GM19455 (cell line): ENCODE results near the gene SIRPA.

Source experiments
- ATAC-seq: cut with Tn5 transposase; IDR thresholded peaks from one replicate; pipeline ENCODE4 v1.9.1; 2021; ENCODE audit not compliant: unreplicated experiment

Gene SIRPA

DNA sequence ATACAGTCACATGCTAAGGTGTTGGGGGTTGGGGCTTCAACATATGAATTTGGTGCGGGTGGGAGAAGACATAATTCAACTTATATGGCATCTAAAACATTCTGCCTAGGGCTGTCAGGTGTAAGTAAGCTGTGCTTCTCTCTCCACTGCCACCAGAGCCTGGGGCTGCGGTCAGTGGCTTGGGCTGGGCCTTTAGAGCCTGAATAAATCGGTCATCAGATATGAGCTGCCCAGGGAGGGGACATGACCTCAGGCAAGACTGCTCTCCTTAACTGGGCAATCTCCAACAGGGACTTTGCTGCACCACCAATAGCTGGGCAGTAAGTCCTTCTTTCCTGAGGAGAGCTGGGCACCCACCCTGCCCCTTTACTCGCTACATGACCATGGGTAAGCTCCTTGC is 24.9 kb upstream of the SIRPA start:
- ATAC-seq, result no peak

DNA sequence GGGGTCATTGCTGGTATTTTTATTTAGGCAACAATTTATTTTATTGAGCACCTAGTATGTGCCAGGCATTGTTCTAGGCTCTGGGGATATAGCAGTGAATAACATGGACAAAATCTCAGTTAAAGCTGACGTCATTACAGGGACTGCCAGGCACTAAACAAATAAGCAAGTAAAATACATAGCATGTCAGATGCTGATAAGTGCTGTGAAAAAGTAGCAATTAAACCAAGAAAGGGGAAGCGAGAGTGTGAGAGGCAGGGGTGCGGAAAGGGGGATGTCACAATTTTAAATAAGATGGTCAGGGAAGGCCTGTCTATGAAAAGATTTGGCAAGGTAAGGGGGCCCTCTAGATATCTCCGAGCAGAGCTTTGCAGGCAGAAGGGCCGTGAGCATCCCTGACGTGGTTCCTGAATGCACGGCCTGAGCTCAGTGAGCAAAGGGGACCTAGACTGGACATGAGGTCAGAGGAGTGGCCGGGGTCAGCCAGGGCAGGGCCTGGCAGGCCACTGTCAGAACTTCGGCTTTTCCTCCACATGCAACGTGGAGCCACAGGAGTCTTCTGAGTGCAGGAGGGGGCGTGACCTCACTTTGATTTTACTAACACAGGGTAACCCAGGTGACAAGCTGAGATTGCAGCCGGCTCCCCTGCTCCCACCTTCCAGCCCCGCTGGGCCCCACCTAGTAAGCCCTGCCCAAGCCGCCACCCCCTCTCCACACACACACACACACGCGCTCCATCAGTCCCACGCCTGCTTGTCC is 24.2 kb upstream of the SIRPA start:
- peak; percentile 67 for ATAC-seq

DNA sequence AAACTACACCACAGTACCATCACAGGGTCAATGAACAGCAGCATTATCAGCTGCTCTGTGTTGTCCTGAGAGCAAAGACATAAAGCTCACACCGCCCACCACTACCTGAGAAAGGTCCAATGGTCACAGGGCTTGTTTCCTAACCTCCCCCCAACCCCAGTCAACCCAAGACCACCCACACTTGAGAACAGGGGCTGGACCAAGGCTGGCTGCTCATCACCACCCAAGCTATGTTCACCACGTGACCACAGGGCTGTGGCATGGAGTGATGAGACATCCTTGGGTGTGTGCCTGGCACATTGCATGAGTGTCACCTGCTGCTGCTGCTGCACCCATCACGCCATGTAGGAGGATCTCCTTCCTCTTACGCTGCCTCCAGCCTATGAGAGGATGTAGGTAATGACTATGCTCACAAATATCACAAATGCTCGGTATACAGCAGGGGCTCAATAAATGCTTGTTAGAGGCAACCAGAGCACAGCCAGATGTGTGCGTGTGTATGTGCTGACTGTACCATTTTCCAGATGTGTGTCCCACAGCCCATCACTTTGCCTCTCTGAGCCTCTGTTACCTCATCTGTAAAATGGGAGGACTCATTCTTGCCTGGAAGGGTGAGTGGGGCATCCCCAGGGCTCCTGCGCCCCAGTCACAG is 23.3 kb upstream of the SIRPA start:
- no peak for ATAC-seq

DNA sequence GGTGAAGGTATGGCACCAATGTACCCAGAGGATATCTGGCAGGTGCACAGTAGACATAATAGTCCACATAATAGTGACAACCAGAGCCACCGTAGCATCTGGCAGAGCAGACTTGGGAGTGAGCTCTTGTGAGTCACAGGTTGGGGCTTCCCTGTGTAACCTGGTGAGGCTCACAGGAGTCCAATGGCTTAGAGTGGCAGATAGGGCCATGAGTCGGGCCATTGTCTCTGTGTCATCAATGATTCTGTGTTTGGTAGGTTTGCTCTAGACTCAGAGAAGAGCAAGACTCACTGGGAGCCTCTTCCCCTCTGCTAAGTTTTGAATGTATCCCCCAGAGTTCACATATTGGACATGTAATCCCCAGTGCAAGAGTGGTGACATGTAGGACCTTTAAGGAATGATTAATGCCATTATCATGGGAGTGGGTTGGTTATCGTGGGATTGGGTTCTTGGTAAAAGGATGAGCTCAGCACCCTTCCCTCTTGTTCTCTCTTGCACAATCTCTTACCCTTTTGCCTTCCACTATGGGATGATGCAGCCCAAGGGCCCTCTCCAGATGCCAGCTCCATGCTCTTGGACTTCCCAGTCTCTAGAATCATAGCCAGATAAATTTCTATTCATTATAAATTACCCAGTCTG is 22.6 kb upstream of the SIRPA start:
- ATAC-seq, result no peak

DNA sequence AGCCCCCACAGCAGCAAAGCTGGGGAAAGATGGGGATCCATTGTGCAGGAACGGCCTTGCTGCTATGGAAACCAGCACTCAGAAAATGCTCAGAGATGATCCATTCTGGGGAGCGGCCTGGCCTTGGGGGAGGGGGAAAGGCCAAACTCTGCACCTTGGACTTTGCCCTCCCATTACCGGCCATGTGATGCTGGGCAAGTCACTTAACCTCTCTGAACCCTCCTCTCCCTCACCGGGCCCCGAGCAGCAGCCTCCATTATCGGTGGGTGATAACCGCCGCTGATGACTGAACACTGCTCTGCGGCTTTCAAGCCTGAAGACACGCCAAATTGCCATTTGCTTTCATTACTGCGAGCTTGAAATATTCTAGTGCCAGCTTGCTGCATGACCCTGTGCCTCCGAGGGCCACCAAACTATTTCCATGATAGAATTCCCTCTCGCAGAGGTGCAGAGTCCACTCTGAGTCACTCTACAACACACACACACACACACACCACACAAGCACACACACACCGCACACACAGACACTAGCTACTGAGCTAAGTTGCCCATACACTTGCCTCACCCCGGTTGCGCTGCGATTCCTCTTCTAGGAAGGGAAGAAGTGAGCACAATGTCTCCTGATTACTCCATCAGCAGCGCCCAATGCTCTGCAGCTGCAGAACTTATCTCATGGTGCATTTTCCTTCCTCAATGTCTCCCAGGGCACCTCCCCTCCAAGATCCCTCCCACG is 20.6 kb upstream of the SIRPA start:
- no peak for ATAC-seq

DNA sequence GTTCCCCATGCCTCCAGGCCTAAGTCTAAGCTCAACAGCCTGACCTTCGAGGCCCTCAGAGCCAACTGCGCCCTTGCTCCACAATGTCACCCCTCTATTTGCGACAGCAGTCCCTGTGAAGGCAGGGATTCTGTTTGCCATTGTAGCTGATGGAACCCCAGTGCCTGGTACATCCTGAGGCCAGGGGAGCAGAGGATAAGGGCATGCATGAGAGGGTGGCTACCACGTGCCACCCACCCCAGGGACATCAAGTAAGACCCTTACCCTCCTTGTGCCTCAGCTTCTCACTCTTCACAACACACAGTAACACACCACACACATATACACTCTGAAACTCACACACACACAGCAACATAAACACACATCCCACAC is 20.0 kb upstream of the SIRPA start:
- ATAC-seq, result no peak

DNA sequence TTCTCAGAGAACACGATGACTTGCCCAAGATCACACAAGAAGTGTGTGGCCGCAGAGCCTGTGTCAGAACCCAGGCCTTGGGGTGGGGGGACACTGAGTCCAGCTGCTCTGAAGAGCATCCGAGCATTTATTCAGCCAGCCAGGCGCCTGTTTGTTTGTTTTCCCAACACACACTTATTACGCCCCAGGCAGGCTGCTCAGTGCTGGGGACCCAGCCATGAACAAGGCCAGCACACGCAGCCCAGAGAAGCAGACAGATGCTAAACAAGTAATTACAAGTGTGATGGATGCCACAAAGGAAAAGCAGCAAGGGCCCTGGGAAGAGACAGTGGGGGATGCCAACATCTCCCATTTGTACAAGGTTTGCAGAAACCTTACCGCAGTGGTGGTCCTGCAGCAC is 19.4 kb upstream of the SIRPA start:
- no peak for ATAC-seq

DNA sequence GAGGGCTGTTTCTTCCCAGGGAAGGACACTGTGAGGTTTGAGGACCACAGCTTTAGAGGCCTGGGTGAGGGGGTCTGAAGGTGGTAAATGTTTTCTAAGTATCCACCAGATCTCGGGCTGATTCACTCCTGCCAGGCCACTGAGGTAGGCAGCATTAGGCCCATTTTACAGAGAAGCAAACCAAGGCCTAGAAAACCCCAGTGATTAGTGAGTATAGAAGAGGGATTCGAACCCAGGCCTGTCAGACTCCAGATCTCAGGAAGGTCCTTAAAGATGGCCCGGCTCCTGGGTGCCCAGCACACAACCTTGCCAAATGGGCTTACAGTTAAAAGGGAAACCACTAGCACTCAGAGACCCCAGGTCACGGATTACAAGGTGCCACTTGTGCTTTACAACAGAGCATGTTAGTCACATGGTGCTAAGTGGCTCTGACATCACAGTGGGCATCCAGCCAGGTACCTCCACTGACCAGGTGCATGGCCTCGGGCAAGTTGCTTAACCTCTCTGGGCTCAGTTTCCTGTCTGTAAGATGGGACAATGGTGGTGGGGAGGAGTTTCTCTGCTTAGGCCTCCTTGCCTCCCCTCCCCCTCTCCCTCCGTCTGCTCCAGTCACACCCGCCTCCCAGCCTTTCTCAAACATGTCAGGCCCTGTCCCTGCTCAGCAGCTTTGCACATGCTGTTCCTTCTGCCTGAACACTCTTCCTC is 18.8 kb upstream of the SIRPA start:
- ATAC-seq, result no peak

DNA sequence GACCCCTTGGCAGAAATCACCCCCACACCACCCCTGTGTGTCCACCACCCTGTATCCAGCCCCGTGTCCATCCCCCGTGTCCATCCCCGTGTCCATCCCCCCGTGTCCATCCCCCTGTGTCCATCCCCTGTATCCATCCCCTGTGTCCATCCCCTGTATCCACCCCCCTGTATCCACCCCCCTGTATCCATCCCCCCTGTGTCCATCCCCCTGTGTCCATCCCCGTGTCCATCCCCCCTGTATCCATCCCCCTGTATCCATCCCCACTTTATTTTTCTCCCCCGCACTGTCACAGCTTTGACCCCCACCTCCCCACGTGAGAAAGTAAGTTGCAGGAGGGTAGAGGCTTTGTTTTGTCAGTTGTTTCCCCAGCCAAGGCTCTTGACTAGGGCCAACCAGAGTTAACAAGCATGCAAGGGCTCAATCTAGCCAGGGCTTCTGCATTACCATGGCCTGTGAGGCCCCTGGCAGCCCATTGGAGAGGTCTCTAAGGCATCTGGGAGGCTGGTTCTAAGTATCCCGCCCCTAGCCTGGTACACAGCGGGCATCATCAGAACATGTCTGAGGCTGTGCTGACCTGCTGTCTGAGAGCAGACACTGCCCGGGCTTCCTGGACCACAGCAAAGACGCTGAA is 18.1 kb upstream of the SIRPA start:
- no peak for ATAC-seq

DNA sequence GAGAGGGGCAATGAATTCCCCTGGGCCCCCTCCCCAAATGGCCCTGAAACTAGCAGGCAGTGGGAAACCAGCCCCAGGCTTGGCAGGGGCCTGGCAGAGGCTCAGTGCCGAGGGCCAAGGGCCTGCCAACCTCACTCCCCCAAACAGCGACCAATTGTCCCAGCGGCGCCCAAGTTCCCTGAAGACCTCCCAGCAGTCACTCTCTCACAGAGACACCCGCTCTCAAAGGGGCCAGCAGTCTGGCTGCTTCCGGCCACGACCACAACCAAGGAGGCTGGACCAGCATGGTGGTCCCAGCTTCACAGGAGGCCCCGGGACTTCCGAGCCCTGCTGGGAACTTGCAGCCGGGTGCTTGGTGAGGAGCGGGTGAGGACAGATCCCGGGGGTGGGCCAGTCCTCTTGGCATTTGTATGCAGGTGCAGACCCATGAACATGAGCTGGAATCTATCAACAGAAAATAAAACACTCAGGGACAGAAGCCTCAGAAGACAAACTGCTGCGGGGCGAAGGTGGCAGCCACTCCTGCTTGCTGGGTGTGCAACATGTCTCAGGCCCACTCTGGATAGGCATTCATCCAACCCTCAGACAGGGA is 17.5 kb upstream of the SIRPA start:
- ATAC-seq, result no peak

DNA sequence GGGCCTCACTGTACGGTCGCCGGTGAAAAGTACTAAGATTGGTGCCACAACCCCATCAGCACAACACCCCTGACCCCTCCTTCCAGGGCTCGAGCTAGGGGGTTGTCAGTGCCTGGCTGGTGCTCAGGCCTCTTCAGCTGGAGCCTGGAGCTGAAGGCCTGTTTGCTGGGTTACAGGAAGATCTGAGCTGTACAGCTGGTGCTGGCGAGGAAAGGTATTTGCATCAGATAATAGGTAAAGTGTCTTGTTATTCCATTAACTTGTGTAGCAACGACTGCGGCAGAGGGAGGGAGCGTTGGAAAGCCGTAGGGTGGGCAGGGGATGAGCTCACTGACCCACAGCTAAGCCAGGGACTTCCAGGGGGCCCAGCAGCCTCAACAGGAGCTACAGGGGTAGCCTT is 15.8 kb upstream of the SIRPA start:
- no peak for ATAC-seq

DNA sequence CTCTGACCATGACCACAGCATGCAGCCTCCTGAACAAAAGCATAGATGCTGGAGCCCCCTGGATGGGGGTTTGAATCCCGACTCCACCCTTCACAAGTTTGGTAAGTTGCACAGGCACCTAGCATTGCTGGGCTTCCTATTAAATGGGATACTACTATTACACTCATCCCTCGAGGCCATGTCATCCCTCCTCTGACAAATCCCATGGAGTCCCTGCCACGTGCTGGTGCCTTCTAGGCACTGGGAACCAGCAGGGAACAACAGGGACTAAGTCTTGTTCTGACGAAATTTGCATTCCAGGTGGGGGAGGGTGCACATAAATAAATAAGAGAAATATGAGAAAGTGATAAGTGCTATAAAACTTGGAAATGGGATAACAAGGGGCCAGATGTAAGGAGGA is 15.3 kb upstream of the SIRPA start:
- ATAC-seq, result no peak

DNA sequence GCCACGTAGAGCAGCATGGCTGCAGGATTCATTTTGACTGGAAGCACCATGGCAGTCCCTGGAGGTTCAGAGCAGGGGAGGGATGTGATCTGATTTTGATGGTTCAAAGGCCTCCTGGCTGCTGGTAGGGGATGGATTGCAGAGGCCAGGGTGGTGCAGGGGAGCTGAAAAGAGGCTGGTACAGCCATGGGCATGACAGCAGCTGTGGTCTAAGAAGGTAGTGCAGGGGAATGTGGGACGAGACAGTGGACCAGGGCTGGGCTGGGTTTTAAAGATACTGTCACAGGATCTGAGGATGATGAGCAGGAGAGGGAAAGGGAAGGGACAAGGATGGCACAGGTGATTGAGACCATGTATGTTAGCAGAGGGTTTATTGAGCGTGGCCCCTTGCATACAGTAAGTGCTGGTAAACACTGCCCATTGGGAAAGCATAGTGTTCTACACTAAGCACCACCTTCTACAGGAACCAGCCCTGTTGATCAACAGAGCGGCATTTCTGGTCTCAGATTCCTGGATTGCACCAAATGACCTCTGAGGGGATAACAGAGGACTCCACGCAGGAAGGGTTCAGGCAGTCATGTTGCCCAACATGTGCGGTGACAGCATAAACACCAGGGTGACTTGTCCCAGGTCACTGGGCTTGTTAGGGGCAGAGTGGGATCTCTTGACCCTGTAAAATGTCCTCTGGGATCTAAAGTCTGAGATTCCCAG is 14.5 kb upstream of the SIRPA start:
- ATAC-seq, result no peak

DNA sequence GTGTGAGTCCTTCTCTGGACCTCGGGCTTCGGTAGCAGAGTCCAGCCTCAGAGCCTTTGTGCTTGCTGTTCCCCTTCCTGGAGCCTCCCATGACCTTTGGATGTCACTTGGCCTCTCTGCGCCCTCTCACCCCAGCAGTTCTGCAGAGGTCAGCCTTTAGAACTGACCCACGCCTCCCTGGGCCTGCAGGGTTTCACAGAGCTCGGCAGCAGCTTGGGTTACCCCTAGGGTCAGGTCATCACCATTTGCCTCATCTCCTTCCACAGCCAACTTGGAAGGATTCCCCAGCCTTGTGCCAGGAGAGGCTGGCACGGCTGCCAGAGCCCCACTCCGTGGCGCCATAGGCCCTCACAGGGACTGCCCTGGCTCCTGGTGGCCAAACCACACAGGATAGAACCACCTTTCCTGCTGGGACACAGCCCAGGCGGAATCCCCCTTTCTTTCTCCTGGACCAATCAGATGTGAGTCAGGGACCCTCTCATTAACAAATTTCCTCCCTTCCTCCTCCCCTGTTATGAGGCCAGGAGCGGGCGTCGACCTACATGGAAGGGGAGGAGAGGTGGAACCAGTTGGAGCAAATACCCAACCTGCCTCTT is 13.9 kb upstream of the SIRPA start:
- ATAC-seq, result no peak

DNA sequence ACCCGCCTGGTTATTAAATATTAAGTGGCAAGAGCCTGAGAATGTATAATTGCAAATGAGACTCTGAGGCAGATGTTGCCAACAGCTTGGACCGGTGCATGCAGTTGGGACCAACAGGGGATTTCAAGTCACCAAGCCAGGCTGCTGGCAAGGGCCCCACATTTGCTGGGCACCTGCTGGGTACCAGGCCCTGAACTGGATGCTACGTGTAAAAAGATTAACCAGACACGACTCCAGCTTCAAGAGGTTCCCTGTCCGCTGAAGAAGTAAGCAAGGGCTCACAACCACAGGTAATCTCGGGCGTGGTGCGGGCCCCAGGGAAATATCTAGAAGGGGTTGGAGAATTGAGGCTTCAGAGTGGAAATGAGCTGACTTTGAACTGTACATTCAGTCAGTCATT is 13.2 kb upstream of the SIRPA start:
- no peak for ATAC-seq

DNA sequence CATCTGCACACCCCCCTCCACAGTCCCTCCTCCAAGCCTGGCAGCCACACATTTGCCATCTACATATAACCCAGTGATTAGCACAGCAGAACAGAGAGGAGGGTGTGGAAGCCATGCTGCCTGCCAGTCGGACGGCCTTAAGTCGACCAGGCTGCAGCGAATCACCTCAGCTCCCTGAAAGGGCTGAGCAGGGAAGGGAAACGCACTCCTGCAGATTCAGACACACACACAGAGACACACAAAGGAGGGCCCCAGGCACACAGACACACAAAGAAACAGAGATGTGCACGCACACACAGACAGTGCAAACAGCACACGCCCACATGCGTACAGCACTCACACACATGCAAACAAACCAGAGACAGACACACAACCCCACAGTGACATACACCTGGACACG is 11.2 kb upstream of the SIRPA start:
- ATAC-seq, result no peak

DNA sequence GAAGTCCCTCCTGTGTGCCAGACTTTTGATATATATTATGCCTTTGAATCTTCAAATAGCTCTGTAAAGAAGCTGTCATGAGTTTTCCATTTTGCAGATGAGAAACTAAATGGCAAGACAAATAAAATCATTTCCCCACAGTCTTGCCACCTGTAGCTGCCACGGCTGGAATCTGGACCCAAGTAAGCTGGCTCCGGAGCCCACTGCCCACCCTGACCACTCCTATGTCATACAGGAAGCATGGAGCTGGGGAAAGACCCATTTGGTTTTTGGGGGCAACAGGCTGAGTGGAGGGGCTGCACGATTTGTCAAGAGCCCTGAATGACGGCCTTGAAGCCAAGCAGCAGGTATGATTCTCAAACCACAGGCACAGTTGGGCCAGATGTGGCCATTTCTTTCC is 10.0 kb upstream of the SIRPA start:
- no peak for ATAC-seq

DNA sequence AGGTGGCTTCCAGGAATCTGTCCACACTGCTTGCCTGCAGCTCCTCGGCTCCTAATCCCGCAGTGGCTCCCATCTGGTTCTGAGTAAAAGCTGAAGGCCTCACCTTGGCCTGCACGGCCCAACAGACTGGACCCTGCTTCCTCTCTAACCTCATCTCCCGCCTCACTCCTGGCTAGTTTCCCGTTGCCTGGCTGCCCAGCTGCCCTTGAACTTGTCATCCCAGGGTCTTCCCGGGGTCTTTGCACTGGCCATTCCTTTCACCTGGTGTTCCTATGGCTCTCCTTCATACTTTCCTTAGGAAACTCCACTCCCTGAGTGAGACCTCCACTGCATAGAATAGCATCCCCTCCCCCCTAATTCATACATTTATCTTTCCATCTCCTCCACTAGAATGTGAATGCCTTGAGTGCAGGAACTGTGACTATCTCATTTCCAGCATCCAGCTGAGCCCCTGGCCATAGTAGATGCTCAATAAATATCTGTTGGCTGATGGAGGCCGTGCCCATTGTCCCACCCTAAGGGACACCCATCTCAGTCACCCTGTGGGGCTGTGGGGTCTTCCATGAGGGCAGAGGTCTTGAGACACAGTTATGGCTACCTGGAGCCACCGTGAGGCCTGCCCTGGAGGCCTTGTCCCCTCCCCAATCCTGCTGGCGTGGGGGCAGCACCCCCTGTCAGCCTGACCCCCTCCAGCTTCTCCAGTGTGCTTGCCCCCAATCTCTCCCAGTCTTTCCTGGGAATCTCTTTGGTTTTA is 9.1 kb upstream of the SIRPA start:
- ATAC-seq, result no peak

DNA sequence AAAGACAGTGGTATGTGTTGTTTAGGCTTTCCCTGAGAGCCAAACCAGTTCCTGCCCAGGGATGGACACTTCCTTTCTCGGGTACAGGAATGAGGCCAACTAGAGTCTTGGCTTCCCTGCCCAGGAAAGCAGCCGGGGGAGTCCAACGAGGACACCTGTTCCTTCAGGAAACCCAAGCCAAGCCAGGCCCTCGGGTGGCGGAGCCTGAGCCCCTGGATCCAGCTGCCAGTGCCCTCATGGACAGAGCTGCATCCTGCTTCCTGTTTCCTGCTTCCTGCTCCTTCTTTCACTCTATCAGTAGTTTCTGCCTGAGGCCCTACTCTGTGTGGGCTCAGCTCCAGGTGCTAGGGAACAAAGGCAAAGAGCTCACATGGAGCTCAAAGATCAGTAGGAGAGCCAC is 7.9 kb upstream of the SIRPA start:
- ATAC-seq, result no peak
